ENCODE measurements around the gene TRIM38.

Gene TRIM38

DNA sequence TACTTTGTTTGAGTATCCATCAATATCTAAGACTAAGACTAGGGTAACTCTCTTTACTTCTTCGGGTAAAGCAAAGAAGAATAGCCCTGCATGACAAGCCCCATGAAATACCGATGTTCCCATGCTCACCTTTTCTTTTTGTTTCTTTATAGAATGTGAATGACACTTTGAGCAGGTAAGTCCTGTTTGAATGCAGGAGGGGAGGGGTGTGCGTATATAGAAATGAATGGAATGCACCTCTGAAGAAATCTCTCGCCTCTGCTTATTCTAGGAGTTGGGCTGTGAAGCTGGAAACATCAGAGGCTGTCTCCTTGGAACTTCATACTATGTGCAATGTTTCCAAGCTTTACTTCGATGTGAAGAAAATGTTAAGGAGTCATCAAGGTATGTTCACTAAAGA is 10.3 kb downstream of the TRIM38 start:
- Histone ChIP-seq H3K4me1 (ENCODE audit: control insufficient read depth, insufficient read depth, low read length) (peaks cover 4% of the 10 kb centered on the region), H3K27ac (ENCODE audit: low read depth, low read length) (no peak overlapping the region), H3K9me3 (ENCODE audit: control insufficient read depth, insufficient read depth, low read depth, low read length) (no peaks in the 10 kb centered on the region), H3K9ac (ENCODE audit: low read length) (no peak overlapping the region), H3K27me3 (ENCODE audit: control insufficient read depth, insufficient read depth, low read length) (no peaks in the 10 kb centered on the region), H3K4me3 (ENCODE audit: low read depth, low read length) (no peak overlapping the region), H3K36me3 (ENCODE audit: control insufficient read depth, insufficient read depth, low read length) (peaks cover 58% of the 10 kb centered on the region)

DNA sequence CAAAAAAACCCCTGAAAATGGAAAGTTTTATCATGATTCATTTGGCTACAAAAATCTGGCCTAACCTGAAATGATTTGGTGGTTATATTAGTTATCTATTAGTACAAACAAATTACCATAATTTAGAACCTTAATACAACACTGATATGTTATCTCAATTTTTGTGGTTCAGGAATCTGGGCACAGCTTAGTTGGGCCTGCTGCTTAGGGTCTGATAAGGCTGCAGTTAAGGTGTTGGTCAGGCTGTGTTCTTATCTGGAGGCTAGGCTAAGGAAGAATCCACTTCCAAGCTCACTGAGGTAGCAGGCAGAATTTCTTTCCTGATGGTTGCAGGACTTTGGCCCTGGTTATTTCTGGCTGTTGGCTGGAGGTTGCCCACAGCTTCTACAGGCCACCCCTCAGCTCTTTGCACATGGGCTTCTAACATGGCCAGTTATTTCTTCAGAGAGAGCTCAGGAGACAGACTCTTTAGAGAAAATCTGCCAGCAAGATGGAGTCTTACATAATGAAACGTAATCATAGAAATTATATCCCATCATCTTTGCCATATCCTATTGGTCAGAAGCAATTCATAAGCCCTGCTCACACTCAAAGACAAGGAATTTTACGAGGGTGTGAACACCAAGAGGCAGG is 11.4 kb downstream of the TRIM38 start:
- H3K9me3 ChIP-seq (ENCODE audit: control insufficient read depth, insufficient read depth, low read depth, low read length), result no peaks in the 10 kb centered on the region
- no peak overlapping the region for H3K27ac ChIP-seq (ENCODE audit: low read depth, low read length)
- H3K27me3 ChIP-seq (ENCODE audit: control insufficient read depth, insufficient read depth, low read length), result no peaks in the 10 kb centered on the region
- no peak overlapping the region for H3K4me3 ChIP-seq (ENCODE audit: low read depth, low read length)
- H3K36me3 ChIP-seq (ENCODE audit: control insufficient read depth, insufficient read depth, low read length), result peaks cover 62% of the 10 kb centered on the region
- peak overlapping the region; percentile 45 for H3K9ac ChIP-seq (ENCODE audit: low read length)
- peaks cover 4% of the 10 kb centered on the region; the same call in 1 of the 2 replicates for H3K4me1 ChIP-seq (ENCODE audit: control insufficient read depth, insufficient read depth, low read length)

DNA sequence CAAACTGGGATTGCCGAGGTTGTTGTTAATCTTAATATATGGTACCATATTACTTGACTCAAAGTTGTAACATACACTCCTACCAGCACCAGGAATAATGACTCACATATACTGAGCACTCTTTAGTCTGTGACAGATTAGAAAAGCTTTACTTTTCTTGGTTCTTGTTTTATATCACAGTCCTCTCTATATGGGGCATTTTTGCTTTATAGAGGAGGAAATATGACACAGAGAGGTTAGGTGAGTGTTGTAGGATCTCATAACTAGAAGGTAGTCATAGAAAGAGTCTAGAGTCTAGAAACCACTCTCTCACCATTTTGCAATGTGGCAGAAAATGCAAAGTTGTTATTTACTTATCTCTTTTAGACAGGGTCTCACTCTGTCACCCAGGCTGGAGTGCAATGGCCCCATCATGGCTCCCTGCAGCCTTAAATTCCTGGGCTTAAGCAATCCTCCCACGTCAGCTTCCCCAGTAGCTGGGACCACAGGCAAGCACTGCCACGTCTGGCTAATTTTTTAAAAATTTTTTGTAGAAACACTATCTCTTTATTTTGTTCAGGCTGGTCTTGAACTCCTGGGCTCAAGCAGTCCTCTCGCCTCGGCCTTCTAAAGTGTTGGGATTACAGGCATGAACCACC is 13.4 kb downstream of the TRIM38 start:
- H3K27me3 ChIP-seq (ENCODE audit: control insufficient read depth, insufficient read depth, low read length), result no peaks in the 10 kb centered on the region
- no peaks in the 10 kb centered on the region for H3K9me3 ChIP-seq (ENCODE audit: control insufficient read depth, insufficient read depth, low read depth, low read length)
- H3K27ac ChIP-seq (ENCODE audit: low read depth, low read length), result no peak overlapping the region
- H3K4me3 ChIP-seq (ENCODE audit: low read depth, low read length), result no peak overlapping the region
- peaks cover 4% of the 10 kb centered on the region; the same call in 1 of the 2 replicates for H3K4me1 ChIP-seq (ENCODE audit: control insufficient read depth, insufficient read depth, low read length)
- H3K9ac ChIP-seq (ENCODE audit: low read length), result no peak overlapping the region
- H3K36me3 ChIP-seq (ENCODE audit: control insufficient read depth, insufficient read depth, low read length), result peaks cover 49% of the 10 kb centered on the region

DNA sequence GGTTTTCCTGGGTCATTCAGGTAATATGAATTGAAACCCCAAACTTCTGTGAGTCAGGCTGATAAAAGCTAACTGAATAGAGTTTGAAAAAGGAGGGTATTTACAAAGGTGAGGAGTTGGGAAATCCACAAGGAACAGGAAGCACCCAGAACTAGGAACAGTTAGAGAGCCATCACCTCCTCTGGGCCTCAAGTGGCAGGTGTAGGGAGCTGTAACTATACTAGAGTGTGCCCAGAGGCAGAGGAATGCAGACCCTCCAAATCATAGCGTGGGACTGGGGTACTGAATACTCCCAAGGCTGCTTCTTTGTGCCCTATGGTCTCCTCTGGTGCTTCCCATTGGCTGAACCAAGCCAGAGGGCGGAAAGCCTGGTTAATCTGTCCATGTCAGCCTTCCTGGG is 18.3 kb downstream of the TRIM38 start:
- H3K4me1 ChIP-seq (ENCODE audit: control insufficient read depth, insufficient read depth, low read length), result no peaks in the 10 kb centered on the region
- H3K9ac ChIP-seq (ENCODE audit: low read length), result no peak overlapping the region
- H3K27ac ChIP-seq (ENCODE audit: low read depth, low read length), result no peak overlapping the region
- H3K9me3 ChIP-seq (ENCODE audit: control insufficient read depth, insufficient read depth, low read depth, low read length), result no peaks in the 10 kb centered on the region
- no peak overlapping the region for H3K4me3 ChIP-seq (ENCODE audit: low read depth, low read length)
- H3K36me3 ChIP-seq (ENCODE audit: control insufficient read depth, insufficient read depth, low read length), result peaks cover 10% of the 10 kb centered on the region
- no peaks in the 10 kb centered on the region for H3K27me3 ChIP-seq (ENCODE audit: control insufficient read depth, insufficient read depth, low read length)

DNA sequence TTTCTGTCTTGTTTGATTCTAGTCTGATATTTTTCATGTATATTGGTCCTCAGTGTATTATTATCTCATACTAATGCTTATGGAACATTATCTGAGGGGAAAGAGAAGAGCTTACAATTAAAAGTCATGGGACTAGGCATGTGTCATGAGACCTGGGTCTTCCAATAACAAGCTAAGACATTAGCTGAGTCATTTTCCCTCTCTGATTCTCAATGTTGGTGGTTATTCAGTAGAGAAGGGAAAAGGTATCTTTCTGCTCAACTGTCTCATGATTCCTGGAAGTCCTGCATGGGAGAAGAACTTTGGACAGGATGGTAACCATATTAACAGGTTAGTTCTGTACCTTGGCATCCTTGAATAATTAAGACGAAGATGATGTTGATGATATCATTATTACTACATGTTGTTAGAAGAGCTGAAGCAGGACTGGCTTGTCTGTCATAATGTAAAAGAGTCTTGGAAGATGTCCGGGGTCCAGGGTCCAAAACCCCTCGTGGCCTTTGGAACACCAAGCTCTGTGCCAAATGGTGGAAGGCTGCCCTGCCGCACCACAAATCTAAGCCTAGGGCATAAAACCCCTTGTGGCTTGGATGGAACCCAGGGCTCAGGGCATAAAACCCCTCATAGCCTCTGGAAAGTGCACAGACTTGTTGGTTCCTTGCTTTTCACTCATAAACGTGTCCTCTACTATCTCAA is 19.1 kb downstream of the TRIM38 start:
- peaks cover 9% of the 10 kb centered on the region for H3K36me3 ChIP-seq (ENCODE audit: control insufficient read depth, insufficient read depth, low read length)
- H3K9ac ChIP-seq (ENCODE audit: low read length), result no peak overlapping the region
- H3K4me3 ChIP-seq (ENCODE audit: low read depth, low read length), result no peak overlapping the region
- no peaks in the 10 kb centered on the region for H3K27me3 ChIP-seq (ENCODE audit: control insufficient read depth, insufficient read depth, low read length)
- no peaks in the 10 kb centered on the region for H3K4me1 ChIP-seq (ENCODE audit: control insufficient read depth, insufficient read depth, low read length)
- H3K9me3 ChIP-seq (ENCODE audit: control insufficient read depth, insufficient read depth, low read depth, low read length), result no peaks in the 10 kb centered on the region
- no peak overlapping the region for H3K27ac ChIP-seq (ENCODE audit: low read depth, low read length)

DNA sequence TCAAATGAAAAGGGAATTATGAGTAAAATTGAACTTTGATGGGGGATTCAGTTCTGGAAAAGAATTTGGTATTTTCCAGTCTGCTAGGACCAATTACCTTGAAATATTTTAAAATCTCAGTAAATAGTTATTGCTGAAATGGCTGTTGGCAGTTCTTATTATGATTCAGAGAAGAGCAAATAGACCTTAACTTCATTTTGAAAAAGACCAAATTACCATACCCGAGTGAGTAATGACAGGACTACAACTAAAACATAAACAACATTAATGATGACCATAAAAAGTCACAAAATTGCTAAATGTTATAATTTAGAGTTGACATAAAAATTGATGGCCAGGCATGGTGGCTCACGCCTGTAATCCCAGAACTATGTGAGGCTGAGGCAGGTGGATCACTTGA is 21.7 kb downstream of the TRIM38 start:
- no peak overlapping the region for H3K27ac ChIP-seq (ENCODE audit: low read depth, low read length)
- no peaks in the 10 kb centered on the region for H3K27me3 ChIP-seq (ENCODE audit: control insufficient read depth, insufficient read depth, low read length)
- H3K4me3 ChIP-seq (ENCODE audit: low read depth, low read length), result no peak overlapping the region
- H3K9me3 ChIP-seq (ENCODE audit: control insufficient read depth, insufficient read depth, low read depth, low read length), result no peaks in the 10 kb centered on the region
- H3K4me1 ChIP-seq (ENCODE audit: control insufficient read depth, insufficient read depth, low read length), result peaks cover 6% of the 10 kb centered on the region
- no peak overlapping the region for H3K9ac ChIP-seq (ENCODE audit: low read length)
- peaks cover 3% of the 10 kb centered on the region; the same call in 1 of the 2 replicates for H3K36me3 ChIP-seq (ENCODE audit: control insufficient read depth, insufficient read depth, low read length)

DNA sequence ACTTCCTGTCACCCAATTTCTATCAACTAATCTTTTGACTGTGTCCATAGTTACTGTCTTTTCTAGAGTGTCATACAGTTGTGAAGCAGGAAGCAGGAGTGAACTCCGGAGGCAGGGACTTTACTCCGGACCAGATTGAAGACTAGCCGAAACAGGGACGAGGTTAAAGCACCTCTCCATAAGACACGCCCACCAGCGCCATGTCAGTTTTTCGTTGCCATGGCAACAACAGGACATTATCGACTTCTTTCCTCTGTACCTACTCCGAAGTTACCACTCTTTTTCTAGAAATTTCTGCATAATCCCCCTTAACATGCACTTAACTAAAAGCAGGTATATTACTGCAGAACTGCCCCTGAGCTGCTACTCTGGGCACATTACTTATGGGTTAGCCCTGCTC is 25.2 kb downstream of the TRIM38 start:
- H3K4me3 ChIP-seq (ENCODE audit: low read depth, low read length), result no peak overlapping the region
- no peak overlapping the region for H3K27ac ChIP-seq (ENCODE audit: low read depth, low read length)
- peaks cover 12% of the 10 kb centered on the region for H3K4me1 ChIP-seq (ENCODE audit: control insufficient read depth, insufficient read depth, low read length)
- H3K9me3 ChIP-seq (ENCODE audit: control insufficient read depth, insufficient read depth, low read depth, low read length), result no peaks in the 10 kb centered on the region
- H3K9ac ChIP-seq (ENCODE audit: low read length), result no peak overlapping the region
- H3K36me3 ChIP-seq (ENCODE audit: control insufficient read depth, insufficient read depth, low read length), result no peaks in the 10 kb centered on the region
- no peaks in the 10 kb centered on the region for H3K27me3 ChIP-seq (ENCODE audit: control insufficient read depth, insufficient read depth, low read length)

DNA sequence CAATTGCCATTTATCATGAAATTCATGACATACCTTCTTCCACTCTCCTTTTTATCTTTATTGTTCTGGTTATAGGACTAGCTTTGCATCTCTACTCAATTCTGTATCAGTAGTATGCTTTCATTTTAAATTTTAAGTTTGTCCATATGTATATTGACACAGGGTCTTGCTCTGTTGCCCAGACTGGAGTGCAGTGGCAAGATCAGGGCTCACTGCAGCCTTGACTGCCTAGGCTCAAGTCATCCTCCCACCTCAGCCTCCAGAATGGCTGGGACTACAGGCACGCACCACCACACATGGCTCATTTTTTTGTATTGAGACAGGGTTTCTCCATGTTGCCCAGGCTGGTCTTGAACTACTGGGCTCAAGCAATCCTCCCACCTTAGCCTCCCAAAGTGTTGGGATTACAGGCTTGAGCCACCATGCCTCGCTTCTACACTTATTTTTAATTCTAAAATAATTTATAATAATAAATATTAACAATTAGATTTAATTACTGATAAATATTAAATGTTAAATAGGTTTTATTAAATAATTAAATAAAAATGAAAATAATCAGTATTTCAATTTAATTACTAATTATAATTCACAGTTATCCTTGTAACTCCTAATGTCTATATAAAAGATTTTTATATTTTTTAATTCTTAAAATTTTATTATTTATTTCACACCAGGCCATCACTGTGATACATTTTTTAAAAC is 27.7 kb downstream of the TRIM38 start:
- H3K27ac ChIP-seq (ENCODE audit: low read depth, low read length), result no peak overlapping the region
- no peaks in the 10 kb centered on the region for H3K27me3 ChIP-seq (ENCODE audit: control insufficient read depth, insufficient read depth, low read length)
- no peaks in the 10 kb centered on the region for H3K9me3 ChIP-seq (ENCODE audit: control insufficient read depth, insufficient read depth, low read depth, low read length)
- H3K9ac ChIP-seq (ENCODE audit: low read length), result no peak overlapping the region
- peaks cover 26% of the 10 kb centered on the region for H3K4me1 ChIP-seq (ENCODE audit: control insufficient read depth, insufficient read depth, low read length)
- H3K36me3 ChIP-seq (ENCODE audit: control insufficient read depth, insufficient read depth, low read length), result no peaks in the 10 kb centered on the region
- no peak overlapping the region for H3K4me3 ChIP-seq (ENCODE audit: low read depth, low read length)

DNA sequence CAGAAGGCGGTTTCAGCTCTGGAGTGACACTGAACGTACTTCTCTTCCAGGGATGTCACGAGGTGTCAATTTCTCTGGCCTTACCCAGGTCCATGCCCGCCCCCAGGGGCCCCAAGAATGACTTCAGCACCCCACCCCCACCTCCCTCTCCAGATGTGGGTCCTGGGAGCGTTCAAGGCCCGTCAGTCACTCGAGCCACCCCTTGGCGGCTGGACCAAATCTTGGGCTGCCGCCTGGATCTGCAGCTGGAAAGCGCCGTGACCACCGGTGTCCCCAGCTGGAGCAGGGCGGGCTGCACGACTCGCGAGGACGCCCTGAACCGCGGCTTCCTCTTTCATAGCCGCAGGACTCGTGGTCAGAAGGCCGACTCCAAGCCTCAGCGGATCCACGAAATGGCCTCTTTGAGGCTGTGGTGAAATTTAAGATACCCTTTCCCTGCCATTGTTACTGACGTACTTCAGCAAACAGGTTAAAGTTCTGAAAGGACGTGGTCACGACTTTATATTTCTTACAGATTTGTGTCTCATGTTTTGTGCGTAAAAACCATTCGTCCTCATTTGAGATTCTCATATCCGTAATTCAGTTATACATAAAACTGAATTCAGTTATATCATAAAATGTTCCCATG is 29.3 kb downstream of the TRIM38 start:
- H3K27me3 ChIP-seq (ENCODE audit: control insufficient read depth, insufficient read depth, low read length), result no peaks in the 10 kb centered on the region
- no peaks in the 10 kb centered on the region for H3K9me3 ChIP-seq (ENCODE audit: control insufficient read depth, insufficient read depth, low read depth, low read length)
- peak overlapping the region; percentile 88 for H3K4me3 ChIP-seq (ENCODE audit: low read depth, low read length)
- no peaks in the 10 kb centered on the region for H3K36me3 ChIP-seq (ENCODE audit: control insufficient read depth, insufficient read depth, low read length)
- peak overlapping the region; percentile 91 for H3K27ac ChIP-seq (ENCODE audit: low read depth, low read length)
- peaks cover 29% of the 10 kb centered on the region for H3K4me1 ChIP-seq (ENCODE audit: control insufficient read depth, insufficient read depth, low read length)
- peak overlapping the region; percentile 81 for H3K9ac ChIP-seq (ENCODE audit: low read length)

DNA sequence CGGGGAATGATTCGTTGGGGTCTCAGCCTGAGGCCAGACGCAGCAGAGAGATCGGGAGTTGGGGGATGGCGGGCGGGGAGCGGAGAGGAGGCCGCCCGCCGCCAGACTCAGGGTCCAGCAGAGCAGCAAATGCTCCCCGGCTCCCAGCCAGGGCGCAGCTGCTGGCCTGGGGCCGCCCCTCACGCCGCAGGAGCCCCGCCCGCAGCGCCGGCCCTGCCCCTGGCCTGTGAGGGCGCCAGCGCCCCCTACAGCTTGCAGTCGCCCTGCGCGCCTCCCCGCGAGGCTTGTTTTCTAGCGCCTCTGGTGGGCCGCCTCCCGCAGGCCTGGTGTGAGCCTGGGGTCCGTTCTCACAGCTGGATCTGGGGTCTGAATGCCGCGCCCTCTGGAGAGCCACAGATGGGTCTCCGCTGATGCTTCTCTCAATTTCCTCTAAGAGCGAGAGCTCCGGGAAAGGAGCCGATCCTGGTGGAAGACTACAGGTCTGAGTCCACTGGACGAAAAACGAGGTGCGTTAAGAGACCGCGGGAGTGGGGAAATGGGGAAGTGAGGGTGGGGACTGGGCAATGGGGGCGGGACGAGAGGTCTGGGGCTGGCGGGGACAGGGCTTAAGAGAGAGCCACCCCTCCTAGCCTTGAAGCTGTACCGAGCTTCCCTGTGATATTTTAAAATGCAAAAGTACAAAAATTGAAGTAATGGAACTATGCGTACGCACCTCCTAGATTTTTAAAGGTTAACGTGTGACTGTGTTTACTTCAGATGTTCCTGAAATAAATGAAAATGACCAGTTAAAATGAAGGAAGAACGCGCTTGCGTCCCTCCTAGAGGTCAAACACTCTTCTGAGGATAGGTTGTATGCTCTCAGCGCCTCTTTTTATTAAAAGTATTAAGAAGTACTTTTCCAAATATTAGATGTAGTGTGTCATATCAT is 30.1 kb downstream of the TRIM38 start:
- H3K9ac ChIP-seq (ENCODE audit: low read length), result peak overlapping the region; percentile 81
- H3K9me3 ChIP-seq (ENCODE audit: control insufficient read depth, insufficient read depth, low read depth, low read length), result no peaks in the 10 kb centered on the region
- no peaks in the 10 kb centered on the region for H3K27me3 ChIP-seq (ENCODE audit: control insufficient read depth, insufficient read depth, low read length)
- H3K4me1 ChIP-seq (ENCODE audit: control insufficient read depth, insufficient read depth, low read length), result peaks cover 28% of the 10 kb centered on the region
- H3K27ac ChIP-seq (ENCODE audit: low read depth, low read length), result peak overlapping the region; percentile 91
- peak overlapping the region; percentile 88 for H3K4me3 ChIP-seq (ENCODE audit: low read depth, low read length)
- H3K36me3 ChIP-seq (ENCODE audit: control insufficient read depth, insufficient read depth, low read length), result peaks cover 2% of the 10 kb centered on the region; the same call in 1 of the 2 replicates
